Activated T-cell treated with anti-CD3 and anti-CD28 coated beads, Interleukin-2, amount 50 U/mL, for 72 hours (primary cell): ENCODE measurements around the gene DHDDS. TPM values are rescaled to one million over a fixed set of nuclear protein-coding genes. Genes with fewer than 3 reads are reported as not detected.
"Not testable (repeated sequence)": the region's sequence is repeated elsewhere in the genome, so short reads cannot be mapped to it uniquely, and the experiment has no call there.

Source experiments
- ATAC-seq, 2 donors: fragments of 150-1000 bp; cut with Tn5 transposase; replicated peaks in 1 of 2; 2 replicates each; pipeline ENCODE4 v1.10.0; 2021; ENCODE audit warnings: moderate library complexity in 2 of 2, mild to moderate bottlenecking in 1 of 2
- DNase-seq, 2 donors: peaks; one replicate each; pipeline ENCODE4 v3.0.0; 2021 to 2022; ENCODE audit warnings: mixed read lengths in 1 of 2
- H3K27ac Mint-ChIP-seq: one replicate; pipeline ENCODE4 v1.8.0; 2022; ENCODE audit warnings: mild to moderate bottlenecking, moderate library complexity, mixed read lengths
- H3K27me3 Mint-ChIP-seq: one replicate; pipeline ENCODE4 v1.8.0; 2022; ENCODE audit warnings: low read depth, mixed read lengths
- H3K36me3 Mint-ChIP-seq, 2 donors: one replicate each; pipeline ENCODE4 v1.8.0; 2022; ENCODE audit warnings: mixed read lengths in 2 of 2, mild to moderate bottlenecking in 1 of 2; ENCODE audit not compliant: insufficient read depth in 2 of 2
- H3K4me1 Mint-ChIP-seq: one replicate; pipeline ENCODE4 v1.8.0; 2022; ENCODE audit warnings: low read depth, mixed read lengths
- H3K4me3 Mint-ChIP-seq, 2 donors: one replicate each; pipeline ENCODE4 v1.8.0; 2022; ENCODE audit warnings: mild to moderate bottlenecking in 2 of 2, mixed read lengths in 2 of 2, moderate library complexity in 2 of 2
- H3K9me3 Mint-ChIP-seq, 2 donors: one replicate each; pipeline ENCODE4 v1.8.0; 2022; ENCODE audit warnings: mixed read lengths in 2 of 2
- total RNA-seq, 2 donors: library from RNA; stranded (reverse); gene quantifications; one replicate each; pipeline ENCODE4 v1.2.3, GENCODE V29; 2022

Gene DHDDS
- total RNA-seq, 2 donors from 2014 or later: 39.5 to 43.6 TPM

DNA sequence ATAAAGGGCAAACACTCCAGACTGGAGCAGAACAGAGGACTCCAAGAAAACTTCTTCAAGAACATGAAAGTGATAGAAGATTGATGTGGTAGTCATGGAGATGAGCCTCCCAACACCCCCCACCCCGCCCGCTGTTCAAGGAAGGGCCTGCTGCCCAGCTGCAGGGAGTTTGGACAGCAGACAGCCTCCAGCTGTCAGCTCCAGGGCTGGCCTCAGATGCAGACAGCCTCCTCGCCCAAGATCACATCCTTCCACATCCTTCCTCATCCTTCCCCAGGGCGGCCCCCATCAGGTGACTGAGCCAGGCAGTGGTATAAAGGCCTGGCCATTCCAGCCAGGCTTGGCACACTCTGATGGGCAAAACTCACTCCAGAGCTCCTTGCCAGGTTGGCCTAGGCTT is 64.7 kb downstream of the DHDDS start:
- ATAC-seq (no peak), DNase-seq (no peak)
- Mint-ChIP-seq H3K27me3 (no peaks in the 10 kb centered on the region), H3K27ac (no peak overlapping the region), H3K4me1 (peaks cover 12% of the 10 kb centered on the region), H3K36me3 (peaks cover 0 to 1% of the 10 kb centered on the region in 2 donors), H3K9me3 (no peaks in the 10 kb centered on the region), H3K4me3 (no peak overlapping the region)

DNA sequence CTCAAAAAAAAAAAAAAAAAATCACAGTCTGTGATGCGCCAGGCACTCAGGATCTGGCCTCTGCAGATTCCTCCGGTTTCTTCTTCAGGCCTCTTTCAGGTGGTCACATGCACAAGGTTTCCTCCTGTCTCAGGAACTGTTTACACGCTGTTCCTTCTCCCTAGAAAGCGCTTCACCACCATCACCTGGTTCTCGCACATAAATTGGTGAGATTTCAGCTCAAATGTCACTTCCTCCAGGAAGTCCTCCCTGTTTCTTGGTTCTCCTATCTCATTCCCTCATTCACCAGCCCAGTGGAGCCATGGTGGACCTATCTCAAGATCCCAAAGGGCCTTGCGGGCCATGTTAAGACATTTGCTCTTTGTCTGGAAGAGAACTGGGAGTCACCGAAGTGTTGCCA is 66.8 kb downstream of the DHDDS start:
- Mint-ChIP-seq H3K36me3 (peaks cover 0 to 1% of the 10 kb centered on the region in 2 donors), H3K27me3 (no peaks in the 10 kb centered on the region), H3K4me3 (peak overlapping the region; percentile 17 to 29), H3K4me1 (peaks cover 21% of the 10 kb centered on the region), H3K27ac (peak overlapping the region; percentile 15), H3K9me3 (no peaks in the 10 kb centered on the region)
- DNase-seq: no peak
- no peak for ATAC-seq

DNA sequence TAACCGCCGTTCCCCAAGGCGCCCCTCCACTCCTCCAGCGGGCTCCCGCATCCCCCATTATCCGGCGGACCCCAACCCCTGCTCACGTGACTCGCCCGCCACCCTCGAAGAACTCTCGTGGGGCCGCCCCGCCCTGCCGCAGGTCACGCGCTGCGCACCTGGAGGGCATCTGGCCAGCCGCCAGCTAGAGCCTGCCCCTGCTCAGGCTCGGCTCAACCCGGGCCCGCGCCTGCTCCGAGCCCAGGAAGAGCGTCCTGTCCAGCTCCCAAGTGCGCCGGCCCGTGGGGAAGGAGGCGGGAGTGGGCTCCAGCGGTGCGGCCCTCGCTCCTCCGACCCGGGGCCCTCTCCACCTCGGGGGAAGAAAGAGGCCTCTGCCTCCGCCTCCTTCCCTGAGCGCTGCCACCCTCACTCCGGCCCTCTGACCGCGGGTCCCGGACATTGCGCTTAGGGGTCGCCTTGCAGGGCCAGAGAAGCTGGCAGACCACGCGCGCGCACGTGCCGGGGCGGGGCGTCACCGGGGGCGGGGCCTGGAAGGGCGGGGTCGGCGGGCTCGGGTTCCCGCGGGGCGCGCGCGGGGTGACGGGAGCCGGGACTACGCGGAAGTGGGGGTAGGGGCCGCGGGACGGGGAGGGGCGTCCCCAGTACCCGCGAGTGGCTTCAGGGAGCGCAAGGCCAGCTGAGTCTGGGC is 68.5 kb downstream of the DHDDS start:
- H3K27me3 Mint-ChIP-seq: no peaks in the 10 kb centered on the region
- H3K9me3 Mint-ChIP-seq: no peaks in the 10 kb centered on the region
- peaks cover 21% of the 10 kb centered on the region for H3K4me1 Mint-ChIP-seq
- H3K27ac Mint-ChIP-seq: peak overlapping the region; percentile 81
- peak overlapping the region; percentile 92 to 96 for H3K4me3 Mint-ChIP-seq
- DNase-seq (peak; percentile 91 to 95), ATAC-seq (peak; percentile 82 to 83)
- H3K36me3 Mint-ChIP-seq: peaks cover 0 to 1% of the 10 kb centered on the region in 2 donors

DNA sequence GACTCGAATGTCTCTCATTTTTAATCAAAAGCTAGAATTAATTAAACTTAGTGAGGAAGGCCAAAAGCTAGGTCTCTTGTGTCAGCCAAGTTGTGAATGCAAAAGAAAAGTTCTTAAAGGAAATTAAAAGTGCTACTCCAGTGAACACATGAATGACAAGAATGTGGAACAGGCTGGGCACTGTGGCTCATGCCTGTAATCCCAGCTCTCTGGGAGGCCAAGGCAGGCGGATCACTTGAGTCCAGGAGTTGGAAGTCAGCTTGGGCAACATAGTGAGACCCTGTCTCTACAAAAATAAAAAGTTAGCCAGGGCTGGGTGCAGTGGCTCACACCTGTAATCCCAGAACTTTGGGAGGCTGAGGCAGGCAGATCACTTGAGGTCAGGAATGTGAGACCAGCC is 78.6 kb downstream of the DHDDS start:
- H3K27me3 Mint-ChIP-seq, ATAC-seq, H3K4me3 Mint-ChIP-seq, H3K9me3 Mint-ChIP-seq, H3K4me1 Mint-ChIP-seq, DNase-seq, H3K36me3 Mint-ChIP-seq, H3K27ac Mint-ChIP-seq: not testable (repeated sequence)

GRCh38 chr1:26515836-26516235 is 83.7 kb downstream of the DHDDS start:
- H3K9me3 Mint-ChIP-seq, ATAC-seq, H3K27me3 Mint-ChIP-seq, H3K4me1 Mint-ChIP-seq, H3K27ac Mint-ChIP-seq, H3K4me3 Mint-ChIP-seq, DNase-seq, H3K36me3 Mint-ChIP-seq: not testable (repeated sequence)

GRCh38 chr1:26516987-26517765 is 85.1 kb downstream of the DHDDS start:
- Mint-ChIP-seq H3K9me3 (no peaks in the 10 kb centered on the region), H3K4me3 (no peak overlapping the region), H3K27ac (no peak overlapping the region), H3K4me1 (no peaks in the 10 kb centered on the region), H3K36me3 (no peaks in the 10 kb centered on the region), H3K27me3 (no peaks in the 10 kb centered on the region)
- ATAC-seq (no peak), DNase-seq (no peak)

DNA sequence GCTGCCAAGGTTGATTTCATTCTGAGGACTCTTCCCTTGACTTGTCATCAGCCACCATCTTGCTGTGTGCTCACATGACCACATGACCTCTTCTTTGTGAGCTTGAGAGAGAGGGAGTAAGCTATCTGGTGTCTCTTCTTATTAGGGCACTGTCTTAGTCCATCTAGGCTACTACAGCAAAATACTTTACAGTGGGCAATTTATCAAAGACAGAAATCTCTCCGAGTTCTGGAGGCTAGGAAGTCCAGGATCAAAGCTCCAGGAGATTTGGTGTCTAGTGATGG is 85.6 kb downstream of the DHDDS start:
- H3K4me3 Mint-ChIP-seq: no peak overlapping the region
- no peak overlapping the region for H3K27ac Mint-ChIP-seq
- no peaks in the 10 kb centered on the region for H3K9me3 Mint-ChIP-seq
- ATAC-seq (no peak), DNase-seq (no peak)
- H3K27me3 Mint-ChIP-seq: no peaks in the 10 kb centered on the region
- H3K4me1 Mint-ChIP-seq: no peaks in the 10 kb centered on the region
- no peaks in the 10 kb centered on the region for H3K36me3 Mint-ChIP-seq

GRCh38 chr1:26518355-26518754 is 86.2 kb downstream of the DHDDS start:
- ATAC-seq (no peak), DNase-seq (no peak)
- no peaks in the 10 kb centered on the region for H3K4me1 Mint-ChIP-seq
- H3K27me3 Mint-ChIP-seq: no peaks in the 10 kb centered on the region
- no peak overlapping the region for H3K4me3 Mint-ChIP-seq
- H3K9me3 Mint-ChIP-seq: no peaks in the 10 kb centered on the region
- H3K27ac Mint-ChIP-seq: no peak overlapping the region
- H3K36me3 Mint-ChIP-seq: no peaks in the 10 kb centered on the region

GRCh38 chr1:26520339-26520738 is 88.2 kb downstream of the DHDDS start:
- no peak for DNase-seq
- Mint-ChIP-seq H3K27ac (no peak overlapping the region), H3K27me3 (no peaks in the 10 kb centered on the region), H3K4me3 (no peak overlapping the region), H3K4me1 (peaks cover 12% of the 10 kb centered on the region), H3K9me3 (no peaks in the 10 kb centered on the region), H3K36me3 (no peaks in the 10 kb centered on the region)
- no peak for ATAC-seq

Other genes starting within 250 kb of the DHDDS start
- under 1 TPM in 1 of 2 donors, not detected in 1; 0.19 TPM for gene CATSPER4, start 241.7 kb upstream of the DHDDS start, total RNA-seq
- gene CEP85, start 198.1 kb upstream of the DHDDS start, total RNA-seq: 10 to 100 TPM; 30.8 to 34.6 TPM
- 100 to 1,000 TPM; 148 to 165 TPM for gene SH3BGRL3, start 152.2 kb upstream of the DHDDS start, total RNA-seq
- 10 to 100 TPM; 19.1 to 19.3 TPM for gene UBXN11, start 125.7 kb upstream of the DHDDS start, total RNA-seq
- gene CD52, start 114.4 kb upstream of the DHDDS start, total RNA-seq: 100 to 1,000 TPM; 213 to 245 TPM
- 1 to 10 TPM; 1.6 to 2.3 TPM for gene CRYBG2, start 78.2 kb upstream of the DHDDS start, total RNA-seq
- gene ZNF683, start 59.6 kb upstream of the DHDDS start, total RNA-seq: under 1 TPM in 1 of 2 donors, not detected in 1; 0.25 TPM
- gene LIN28A, start 21.5 kb upstream of the DHDDS start, total RNA-seq: not detected
- 100 to 1,000 TPM; 434 to 439 TPM for gene HMGN2, start 40.1 kb downstream of the DHDDS start, total RNA-seq
- gene RPS6KA1, start 97.4 kb downstream of the DHDDS start, total RNA-seq: 100 to 1,000 TPM; 154 to 163 TPM